GM19397 (cell line): Measurements from ENCODE around the gene RGS3.
"Not testable (repeated sequence)": the region's sequence is repeated elsewhere in the genome, so short reads cannot be mapped to it uniquely, and the experiment has no call there.

ENCODE experiments used
- ATAC-seq: cut with Tn5 transposase; IDR thresholded peaks from one replicate; pipeline ENCODE4 v1.9.1; 2021; ENCODE audit warnings: mild to moderate bottlenecking, moderate library complexity; ENCODE audit not compliant: unreplicated experiment

RGS3 gene

DNA sequence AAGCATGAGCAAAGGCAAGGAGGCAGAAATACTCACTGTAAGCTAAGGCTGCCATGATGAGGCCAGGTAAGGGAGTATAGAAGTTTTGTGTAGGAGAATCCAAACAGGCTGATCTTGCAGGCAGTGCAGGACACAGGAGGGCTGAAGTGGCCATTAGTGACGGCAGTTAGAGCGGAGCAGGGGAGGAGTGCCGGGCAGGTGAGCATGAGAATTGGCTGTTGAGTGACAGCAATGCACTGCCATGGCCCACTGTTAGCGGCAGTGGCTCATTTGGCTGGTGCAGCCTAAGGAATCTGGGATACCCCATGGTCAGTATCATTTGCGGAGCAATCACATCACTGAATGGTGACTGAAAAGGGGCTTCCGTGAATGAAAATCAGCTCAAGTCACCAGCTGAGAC is 22.8 kb downstream of the RGS3 start:
- ATAC-seq, result no peak

DNA sequence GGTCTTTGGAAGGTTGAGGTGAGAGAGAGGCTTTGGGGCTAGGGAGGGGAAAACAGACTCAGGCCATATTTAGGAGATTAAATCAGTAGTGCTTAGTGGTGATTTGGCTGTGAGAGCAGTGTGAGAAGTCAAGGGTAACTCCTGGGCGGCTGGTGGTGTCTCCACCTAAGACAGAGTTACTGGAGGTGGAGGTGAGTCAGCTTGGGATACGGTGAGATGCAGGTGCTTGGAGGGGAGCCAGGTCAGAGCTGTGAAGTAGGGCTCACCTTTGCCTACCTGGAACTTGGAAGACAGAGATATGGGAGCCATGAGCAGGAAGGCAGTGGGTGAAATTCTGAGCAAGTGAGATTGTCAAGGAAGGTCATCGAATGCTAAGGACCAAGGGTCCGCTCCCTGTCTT is 24.5 kb downstream of the RGS3 start:
- ATAC-seq, result no peak

DNA sequence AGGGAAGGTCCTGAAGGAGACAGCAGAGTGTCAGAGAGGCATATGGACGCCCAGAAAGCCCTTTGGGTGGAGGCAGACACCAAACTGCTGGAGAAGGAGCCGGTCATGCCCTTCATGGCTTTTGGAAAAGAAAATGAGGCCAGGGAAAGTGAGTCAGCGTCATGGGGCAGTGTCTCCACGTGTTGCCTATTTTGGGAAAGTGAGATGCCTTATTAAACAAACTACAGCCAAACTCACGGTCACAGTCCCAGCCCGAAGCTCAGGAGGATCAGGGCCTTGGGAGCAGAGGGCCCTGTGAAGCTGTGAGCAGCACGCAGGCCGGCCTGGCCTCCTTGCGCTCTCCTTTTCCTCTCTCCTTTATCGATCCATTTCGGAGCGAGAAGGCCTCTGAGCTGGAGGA is 25.0 kb downstream of the RGS3 start:
- ATAC-seq, result no peak

GRCh38 chr9:113491147-113491546 is 27.6 kb downstream of the RGS3 start:
- ATAC-seq, result not testable (repeated sequence)

DNA sequence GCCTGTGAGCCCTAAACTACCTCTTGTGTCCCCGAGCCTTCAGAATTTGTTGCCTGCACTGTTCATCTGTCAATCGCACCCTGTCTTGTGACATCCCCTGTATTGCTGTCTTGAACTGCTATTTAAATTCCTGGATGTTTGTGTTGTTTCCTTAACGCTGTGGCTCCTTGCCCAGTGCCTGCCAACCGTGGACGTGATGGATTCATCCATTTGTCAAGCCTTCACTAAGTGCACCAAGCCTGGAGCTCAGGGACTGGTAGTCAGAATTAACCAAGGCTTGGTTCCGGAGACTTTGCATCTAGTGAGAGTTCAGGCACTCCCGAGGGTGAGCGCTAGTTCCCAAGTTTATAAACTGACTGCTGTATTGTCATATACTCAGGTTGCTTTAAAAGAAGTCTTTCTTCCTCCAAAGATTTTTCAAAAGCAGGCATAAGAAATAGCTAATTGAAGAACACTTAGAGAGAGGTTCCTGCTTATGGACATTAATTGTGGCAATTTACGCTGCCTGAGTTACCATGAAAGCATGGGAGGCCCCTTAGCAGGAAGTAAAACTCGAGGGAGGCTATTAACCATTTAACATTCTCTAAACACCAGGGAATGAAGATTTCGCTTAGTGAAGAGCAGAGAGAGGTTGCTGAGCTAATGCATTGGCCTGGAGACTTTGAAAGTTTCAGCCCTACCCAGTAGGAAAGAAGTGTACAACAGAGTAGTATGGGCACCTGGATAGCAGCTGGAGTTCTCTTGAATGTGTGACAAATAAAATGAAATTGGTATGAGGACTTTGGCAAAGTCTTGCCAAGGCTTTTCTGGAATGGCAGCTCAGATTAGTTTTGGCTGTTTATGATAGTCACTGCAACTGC is 29.0 kb downstream of the RGS3 start:
- ATAC-seq, result no peak

- ATAC-seq, result no peak
These were observed 29.6 kb downstream of the RGS3 start for GRCh38 chr9:113493203-113493520.

GRCh38 chr9:113495526-113495925 is 32.0 kb downstream of the RGS3 start:
- ATAC-seq, result no peak

GRCh38 chr9:113497051-113497450 is 33.5 kb downstream of the RGS3 start:
- no peak for ATAC-seq

GRCh38 chr9:113499153-113499875 is 35.8 kb downstream of the RGS3 start:
- ATAC-seq, result no peak

DNA sequence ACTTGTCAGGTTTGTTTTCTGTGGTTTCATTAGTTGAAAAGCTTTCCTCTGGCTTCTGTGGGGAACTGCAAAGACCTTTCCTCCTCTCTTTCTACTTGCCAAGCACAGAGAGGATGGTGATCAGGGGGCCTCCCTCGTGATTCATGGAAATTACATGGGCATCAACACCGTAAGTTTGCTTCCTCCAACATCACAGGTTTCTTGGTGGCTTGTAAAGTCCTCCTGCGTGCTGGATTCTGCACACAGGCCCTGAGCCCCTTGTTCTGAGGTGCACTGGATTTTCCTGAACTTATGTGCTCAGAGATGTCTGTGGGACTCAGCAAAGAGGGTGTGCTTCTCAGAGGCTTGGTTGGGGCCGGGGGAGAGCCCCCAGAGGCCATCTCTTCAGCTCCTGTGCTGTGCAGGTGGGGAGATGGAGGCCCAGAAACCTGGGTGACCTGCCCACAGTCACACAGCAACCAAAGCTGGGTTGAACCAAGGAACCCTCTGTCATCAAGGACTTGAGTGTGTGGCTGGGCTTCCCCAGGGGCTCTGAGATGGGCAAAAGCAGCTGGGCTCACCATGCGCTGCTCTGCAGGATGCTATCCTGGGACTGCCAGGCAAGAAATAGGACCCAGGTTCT is 36.5 kb downstream of the RGS3 start:
- ATAC-seq, result no peak

- ATAC-seq, result no peak
These were observed 37.7 kb downstream of the RGS3 start for GRCh38 chr9:113501129-113501686.

GRCh38 chr9:113501852-113502251 is 38.3 kb downstream of the RGS3 start:
- ATAC-seq, result no peak

GRCh38 chr9:113502427-113503034 is 39.0 kb downstream of the RGS3 start:
- ATAC-seq, result no peak

DNA sequence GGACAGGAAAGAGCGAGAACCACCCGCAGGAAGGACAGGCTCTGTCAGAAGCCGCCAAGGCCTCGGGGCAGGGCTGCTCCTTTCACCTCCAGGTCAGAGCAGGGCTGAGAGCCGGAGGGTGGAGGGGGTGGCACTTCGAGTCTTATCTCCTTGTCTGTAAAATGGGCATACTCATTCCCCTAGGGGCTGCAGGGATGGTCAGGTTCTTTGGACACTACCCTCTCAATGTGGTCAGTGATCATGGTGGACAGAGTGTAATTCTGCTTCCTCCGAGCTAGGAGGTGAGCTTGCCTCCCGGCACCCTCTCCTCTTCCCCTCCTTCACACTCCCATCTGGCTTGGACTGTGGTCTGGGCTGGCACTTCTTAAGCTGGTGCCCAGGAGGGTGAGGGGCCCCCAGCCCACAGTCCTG is 39.6 kb downstream of the RGS3 start:
- no peak for ATAC-seq

- no peak for ATAC-seq
These were observed 40.2 kb downstream of the RGS3 start for GRCh38 chr9:113503613-113504211.

DNA sequence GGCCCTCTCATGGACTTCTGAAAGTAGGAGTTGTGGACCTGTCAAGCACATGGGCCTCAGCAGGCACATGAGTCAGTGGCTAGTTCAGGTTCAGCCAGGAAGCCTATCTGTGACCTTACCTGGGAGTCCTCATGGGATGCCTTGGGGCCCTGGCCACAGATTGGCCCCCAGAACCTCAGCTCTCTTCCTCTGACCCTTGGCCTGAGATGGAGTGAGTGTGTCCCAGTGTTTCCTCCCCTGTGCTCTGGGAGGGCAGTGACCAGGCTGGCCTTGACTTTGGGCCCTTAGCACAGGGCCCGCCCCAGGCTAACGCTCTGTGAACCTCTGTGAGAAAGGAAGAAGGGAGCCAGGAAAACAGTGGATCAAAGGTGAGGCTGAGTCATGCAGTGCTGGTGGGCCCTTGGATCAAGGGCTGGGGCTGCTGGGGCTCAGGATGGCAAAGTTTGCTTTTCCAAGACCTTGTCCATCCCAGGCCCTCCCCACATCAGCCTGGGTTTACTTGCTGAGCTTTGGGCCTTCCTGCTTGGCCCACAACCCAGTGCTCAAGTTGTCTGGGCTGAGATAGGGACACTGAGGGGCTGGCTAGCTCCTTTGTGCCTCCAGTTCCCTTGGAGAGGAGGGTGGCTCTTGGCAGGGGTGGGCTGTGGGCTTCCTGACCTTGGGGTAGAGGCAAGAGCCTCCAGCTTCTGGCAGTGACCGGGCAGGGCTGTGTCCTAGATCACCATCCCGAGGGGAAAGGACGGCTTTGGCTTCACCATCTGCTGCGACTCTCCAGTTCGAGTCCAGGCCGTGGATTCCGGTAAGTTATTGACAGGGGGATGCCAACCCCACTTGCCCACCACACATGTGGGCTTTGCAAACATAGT is 41.4 kb downstream of the RGS3 start:
- no peak for ATAC-seq

- no peak for ATAC-seq
These were observed 42.6 kb downstream of the RGS3 start for GRCh38 chr9:113506090-113506589.

GRCh38 chr9:113507256-113507655 is 43.7 kb downstream of the RGS3 start:
- no peak for ATAC-seq

GRCh38 chr9:113508111-113508749 is 44.7 kb downstream of the RGS3 start:
- no peak for ATAC-seq
